Measurements from ENCODE around the gene PIGO.

PIGO gene

DNA sequence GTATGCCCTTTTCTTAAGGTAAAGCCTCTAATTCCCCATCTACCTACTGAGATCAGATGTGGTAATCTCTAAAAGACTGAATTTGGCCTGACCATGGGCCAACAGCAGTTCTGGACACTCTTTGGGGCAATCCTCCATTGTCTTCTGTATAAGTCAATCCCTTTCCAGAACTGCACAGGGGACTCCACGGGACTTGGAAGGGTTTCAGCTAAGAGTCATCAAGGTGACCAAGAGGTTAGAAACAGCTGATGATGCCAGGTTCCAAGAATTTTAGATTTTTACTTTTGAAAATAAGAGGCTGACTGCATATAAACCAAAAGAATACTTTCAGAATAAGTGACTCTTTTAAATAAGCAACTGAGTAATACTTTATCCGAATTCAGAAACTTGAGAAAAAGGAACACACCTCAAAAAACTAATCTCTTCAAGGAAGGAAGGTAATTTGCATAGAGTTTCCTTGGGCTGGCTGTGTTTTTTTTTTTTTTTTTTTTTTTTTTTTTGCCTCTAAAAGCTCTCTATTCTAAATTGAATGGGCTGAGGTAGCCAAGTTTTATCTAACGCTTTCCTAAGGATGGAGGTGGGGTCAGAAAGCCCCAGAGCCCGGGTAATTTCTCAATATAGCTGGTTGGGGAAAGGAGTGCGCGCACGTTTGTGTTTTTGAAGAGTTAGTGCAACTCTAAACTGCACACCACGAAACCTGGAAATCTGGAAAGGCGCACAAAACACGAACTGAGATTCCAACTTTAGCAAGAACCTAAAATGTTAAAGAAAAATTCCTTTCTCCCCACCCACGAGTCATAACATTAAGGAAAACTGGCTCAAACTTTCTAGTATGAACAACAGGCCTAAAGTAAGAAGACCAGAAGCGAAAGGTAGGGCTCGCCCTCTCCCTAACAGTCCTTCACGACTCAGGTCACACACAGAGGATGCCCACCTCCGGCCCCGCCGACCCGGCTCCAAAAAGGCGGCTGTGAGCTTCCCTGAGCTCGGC, 25.3 kb downstream of the PIGO start:
- DNase-seq: no peak

GRCh38 chr9:35069020-35069419, 27.4 kb downstream of the PIGO start:
- DNase-seq: no peak

DNA sequence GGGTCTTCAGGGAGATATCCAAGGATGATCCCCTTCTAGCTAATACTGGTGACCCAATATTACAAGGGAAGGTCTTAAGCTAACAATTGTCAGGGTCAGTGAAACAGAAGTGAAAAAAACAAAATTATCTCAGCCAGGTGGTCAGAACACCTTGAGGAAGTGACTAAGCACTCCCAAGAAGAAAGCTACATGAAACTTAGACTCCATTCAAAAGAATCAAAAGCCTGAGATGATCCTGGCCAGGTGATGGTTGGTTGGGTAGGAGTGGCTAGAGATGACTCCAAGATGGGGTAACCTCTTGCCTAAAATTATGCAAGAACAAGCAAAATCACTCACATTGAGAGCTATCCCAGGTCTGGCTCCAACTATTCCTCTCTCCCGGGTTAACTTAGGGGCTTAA, 29.3 kb downstream of the PIGO start:
- DNase-seq: no peak

- DNase-seq: no peak
These were observed 35.7 kb downstream of the PIGO start for GRCh38 chr9:35060548-35061207.

- no peak for DNase-seq
These were observed 37.0 kb downstream of the PIGO start for GRCh38 chr9:35059438-35059837.

DNA sequence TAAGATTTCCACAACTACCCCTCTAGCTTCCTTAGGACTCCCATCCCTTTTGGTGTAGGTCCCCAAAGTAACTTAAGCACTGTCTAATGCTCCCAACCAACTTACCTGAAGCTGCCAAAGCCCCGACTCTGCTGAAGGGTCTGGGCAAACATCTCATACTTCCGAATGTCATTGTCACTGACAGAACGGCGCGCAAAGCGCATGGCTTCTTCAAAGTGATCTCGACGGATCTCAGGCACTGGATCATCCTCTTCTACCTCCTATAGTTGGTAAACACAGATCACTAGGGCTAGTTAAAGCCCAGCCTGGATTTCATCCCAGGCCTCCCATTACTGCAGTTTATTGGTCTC, 39.1 kb downstream of the PIGO start:
- no peak for DNase-seq

- DNase-seq: no peak
These were observed 39.7 kb downstream of the PIGO start for GRCh38 chr9:35056571-35057270.

- no peak for DNase-seq
These were observed 41.3 kb downstream of the PIGO start for GRCh38 chr9:35054871-35055644.

DNA sequence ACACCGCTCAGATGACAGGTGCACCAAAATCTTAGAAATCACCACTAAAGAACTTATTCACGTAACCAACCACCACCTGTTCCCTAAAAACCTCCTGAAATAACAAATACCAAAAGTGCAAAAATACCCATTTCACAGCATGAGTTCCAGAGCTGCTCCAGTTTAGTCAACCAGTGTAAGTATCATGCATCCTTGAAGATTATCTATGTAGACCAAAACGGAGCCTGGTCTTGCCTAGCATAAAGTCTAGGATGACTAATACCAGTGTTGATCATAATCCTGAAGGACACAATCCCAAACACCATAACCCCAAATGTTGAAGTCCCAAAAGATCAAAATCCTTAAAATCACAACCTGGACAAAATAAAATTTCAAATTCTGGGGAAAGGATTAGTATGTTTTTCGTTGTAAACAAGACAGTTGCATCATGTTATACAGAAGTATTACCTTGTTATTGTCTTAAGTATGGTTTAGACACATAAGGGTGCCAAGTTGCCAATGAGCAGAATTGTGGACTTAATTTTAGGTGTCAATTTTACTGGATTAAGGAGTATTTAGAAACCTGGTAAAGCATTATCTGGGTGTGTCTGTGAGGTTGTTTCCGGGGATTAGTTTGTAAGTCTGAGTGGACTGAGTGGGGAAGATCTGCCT, 42.1 kb downstream of the PIGO start:
- no peak for DNase-seq

DNA sequence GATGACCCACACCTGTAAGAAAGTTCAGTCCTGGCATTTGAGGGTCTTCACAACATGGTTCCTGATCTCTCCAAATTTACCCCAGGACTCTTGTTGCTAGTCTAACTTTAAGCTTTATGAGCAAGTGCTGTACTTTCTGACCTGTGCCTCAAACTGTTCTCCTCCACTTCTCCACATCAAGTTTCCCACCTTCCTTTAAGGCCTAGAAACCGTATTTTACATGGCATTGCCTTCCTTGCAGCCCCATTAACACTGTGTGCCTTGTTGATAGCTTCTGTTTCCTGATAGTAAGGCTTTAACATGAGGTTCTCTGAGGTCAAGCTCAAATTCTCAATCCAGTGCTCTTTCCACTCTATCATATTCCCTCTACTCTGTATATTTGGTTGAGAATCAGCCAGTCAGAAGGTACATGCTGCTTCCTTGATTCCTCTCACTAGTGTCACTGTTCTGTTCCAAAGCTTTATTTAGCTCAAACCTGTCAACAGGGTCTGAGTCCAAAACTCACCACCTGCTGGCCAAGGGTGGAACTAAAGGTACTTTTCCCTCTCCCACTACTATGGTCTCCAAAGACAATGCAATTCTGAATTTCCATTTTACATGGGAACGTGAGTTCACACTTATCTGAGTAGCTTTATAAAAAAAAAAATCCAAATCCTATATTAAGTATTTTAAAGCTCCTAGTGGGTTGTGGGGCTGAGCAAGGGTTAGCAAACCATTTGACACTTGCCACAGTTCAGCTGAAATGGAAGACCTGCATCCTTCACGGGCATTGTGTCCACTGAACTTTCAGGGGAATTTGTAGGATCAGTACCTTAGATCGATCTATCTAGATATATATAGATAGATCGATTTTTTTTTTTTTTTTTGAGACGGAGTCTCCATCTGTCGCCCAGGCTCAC, 45.1 kb downstream of the PIGO start:
- peak; percentile 69 for DNase-seq

GRCh38 chr9:35048511-35048910, 47.9 kb downstream of the PIGO start:
- no peak for DNase-seq

DNA sequence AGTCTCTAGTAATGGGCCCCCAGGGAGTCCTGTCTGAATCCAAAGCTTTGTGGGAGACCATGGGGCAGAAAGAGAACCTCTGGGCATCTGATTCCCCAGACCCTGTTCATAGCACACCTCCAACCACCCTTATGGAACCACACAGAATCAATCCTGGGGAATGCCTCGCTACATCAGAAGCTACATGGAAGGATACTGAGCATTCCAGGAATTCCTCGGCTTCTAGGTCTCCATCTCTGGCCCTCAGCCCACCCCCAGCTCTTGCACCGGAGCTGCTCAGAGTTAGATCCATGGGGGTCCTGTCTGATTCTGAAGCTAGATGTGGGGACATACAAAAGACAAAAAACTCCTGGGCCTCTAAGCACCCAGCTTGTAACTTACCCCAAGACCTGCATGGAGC, 52.3 kb downstream of the PIGO start:
- DNase-seq: no peak

- no peak for DNase-seq
These were observed 53.4 kb downstream of the PIGO start for GRCh38 chr9:35042891-35043545.

- no peak for DNase-seq
These were observed 54.2 kb downstream of the PIGO start for GRCh38 chr9:35042081-35042604.

All from NCI-H82 (cell line).